IgD-negative memory B cell (primary cell): ENCODE measurements around the gene FCRL5. TPM values are rescaled to one million over a fixed set of nuclear protein-coding genes. Genes with fewer than 3 reads are reported as not detected.

ENCODE experiments used
- H3K27ac Mint-ChIP-seq, 3 donors: one replicate each; pipeline ENCODE4 v1.8.0; 2020 to 2022; ENCODE audit warnings: mild to moderate bottlenecking in 3 of 3, mixed read lengths in 3 of 3, moderate library complexity in 1 of 3
- H3K27me3 Mint-ChIP-seq: one replicate; pipeline ENCODE4 v1.8.0; 2021; ENCODE audit warnings: mixed read lengths
- H3K36me3 Mint-ChIP-seq: one replicate; pipeline ENCODE4 v1.8.0; 2020; ENCODE audit warnings: mild to moderate bottlenecking, mixed read lengths
- H3K4me1 Mint-ChIP-seq, 3 donors: one replicate each; pipeline ENCODE4 v1.8.0; 2020 to 2022; ENCODE audit warnings: mixed read lengths in 3 of 3, mild to moderate bottlenecking in 1 of 3
- H3K4me3 Mint-ChIP-seq, 4 donors: one replicate each; pipeline ENCODE4 v1.8.0; 2020 to 2022; ENCODE audit warnings: mild to moderate bottlenecking in 4 of 4, mixed read lengths in 4 of 4, moderate library complexity in 3 of 4
- H3K9me3 Mint-ChIP-seq, 3 donors: one replicate each; pipeline ENCODE4 v1.8.0; 2020 to 2021; ENCODE audit warnings: mixed read lengths in 3 of 3, mild to moderate bottlenecking in 1 of 3
- polyA plus RNA-seq: library from polyadenylated mRNA; unstranded; fragments of 300-500 nt; fragmentation: Illumina TruSeq; gene quantifications from one replicate; pipeline ENCODE4 v1.2.3, GENCODE V29; 2021

FCRL5 gene
- polyA plus RNA-seq = 26.5 TPM

DNA sequence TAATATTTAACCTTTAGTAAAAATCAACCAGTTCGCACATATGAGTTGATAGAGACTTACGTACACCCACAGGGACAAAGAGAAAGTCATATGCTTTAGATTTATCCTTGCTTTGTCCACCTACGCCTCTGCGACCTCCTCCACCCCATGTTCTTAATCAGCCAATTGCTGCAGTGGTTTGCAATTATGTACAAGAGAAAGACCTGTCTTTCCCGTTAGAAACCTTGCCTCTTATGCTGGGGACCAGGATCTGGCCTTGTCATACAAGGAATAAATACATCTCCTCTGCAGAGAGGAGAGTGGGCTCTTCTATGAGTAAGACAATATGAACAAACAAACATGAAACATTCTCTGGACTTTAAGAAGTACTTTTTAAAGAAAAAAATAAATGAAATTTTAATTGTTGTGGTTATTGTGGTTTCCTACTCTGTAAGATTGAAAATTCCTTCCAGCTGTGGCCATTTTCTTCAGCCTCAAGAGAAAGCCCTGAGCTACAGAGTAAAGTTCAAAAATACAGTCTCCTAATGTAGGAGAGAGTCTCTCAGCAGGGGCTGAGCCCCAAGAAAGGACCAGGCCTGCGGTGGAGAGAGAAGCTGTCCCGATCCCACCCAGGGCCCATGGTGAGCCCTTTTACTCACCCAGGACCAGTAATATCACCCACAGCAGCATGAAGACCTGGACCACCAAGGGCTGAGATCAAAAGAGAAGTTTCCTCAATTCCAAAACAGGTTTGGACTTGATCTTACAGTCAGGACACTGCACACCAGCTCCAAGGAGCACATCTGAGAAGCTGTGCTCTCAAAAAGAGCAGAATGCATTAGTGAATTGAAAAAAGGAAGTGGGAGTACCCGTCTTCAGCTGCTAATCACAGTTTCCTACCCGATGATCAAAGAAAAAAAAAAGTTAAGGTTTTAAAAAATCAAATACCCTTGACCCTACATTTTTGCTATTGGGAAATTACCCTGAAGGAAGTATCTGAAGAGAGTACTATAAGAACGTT is at the start of gene FCRL5:
TSS of gene FCRL5 (minus strand) at position 822 of the 1,000 bp plus-strand sequence. CDS start at position 669, 153 bp downstream.
- no peaks in the 10 kb centered on the region for H3K9me3 Mint-ChIP-seq
- no peaks in the 10 kb centered on the region for H3K27me3 Mint-ChIP-seq
- peaks cover 34 to 48% (median 38%) of the 10 kb centered on the region in 3 donors for H3K4me1 Mint-ChIP-seq
- peak within 1 kb of the TSS; percentile 85 to 95 (median 91) for H3K4me3 Mint-ChIP-seq
- H3K27ac Mint-ChIP-seq = peak within 1 kb of the TSS in 2 of 3 donors; percentile 25 to 48
- H3K36me3 Mint-ChIP-seq = peaks cover 2% of the 10 kb centered on the region

- H3K9me3 Mint-ChIP-seq = no peaks in the 10 kb centered on the region
- H3K36me3 Mint-ChIP-seq = no peaks in the 10 kb centered on the region
- no peak overlapping the region for H3K4me3 Mint-ChIP-seq
- H3K4me1 Mint-ChIP-seq = peaks cover 22 to 32% (median 26%) of the 10 kb centered on the region in 3 donors
- peaks cover 19% of the 10 kb centered on the region for H3K27me3 Mint-ChIP-seq
- H3K27ac Mint-ChIP-seq = no peak overlapping the region
Measured at GRCh38 chr1:157600236-157600635, 47.9 kb upstream of the FCRL5 start.

DNA sequence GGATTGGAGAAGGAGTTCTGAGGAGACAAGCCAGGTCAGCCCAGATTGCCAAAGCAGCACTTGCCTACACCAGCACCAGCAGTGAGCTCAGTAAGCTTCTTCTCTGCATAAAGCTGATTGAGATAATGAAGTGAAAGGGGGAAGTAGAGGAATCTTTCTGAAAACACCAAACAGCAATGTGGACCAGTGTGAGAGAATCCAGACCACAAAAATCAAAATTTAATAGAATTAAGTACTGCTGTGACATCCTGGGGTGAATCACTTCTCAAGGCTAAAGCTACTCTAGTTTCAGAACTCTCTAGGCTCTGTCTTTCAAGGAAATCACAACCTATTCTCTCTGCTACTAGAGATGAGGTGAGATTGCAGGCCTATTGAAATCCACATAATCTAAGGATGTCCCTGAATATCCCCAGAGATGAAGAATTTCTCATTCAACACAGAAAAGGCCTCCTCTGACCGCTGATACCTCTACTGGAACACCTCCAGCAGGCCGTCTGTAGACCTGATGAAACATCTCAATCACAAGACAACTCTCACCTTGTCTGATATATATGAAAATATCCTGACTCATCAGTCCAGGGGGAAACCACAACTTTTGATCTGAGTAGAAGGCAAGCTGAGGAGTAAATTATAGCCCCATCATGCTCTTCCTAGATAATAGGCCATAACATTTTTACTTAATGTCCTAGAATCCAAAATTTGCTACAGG is 45.8 kb upstream of the FCRL5 start, which contains the start of gene FCRL4:
TSS of gene FCRL4 (minus strand) at position 127 of the 709 bp plus-strand sequence. CDS start 141 bp downstream, outside the sequence.
- peaks cover 19% of the 10 kb centered on the region for H3K27me3 Mint-ChIP-seq
- no peak within 1 kb of the TSS for H3K27ac Mint-ChIP-seq

GRCh38 chr1:157596384-157596783 is 44.1 kb upstream of the FCRL5 start:
- peaks cover 17% of the 10 kb centered on the region for H3K27me3 Mint-ChIP-seq
- H3K4me3 Mint-ChIP-seq = peak overlapping the region in 2 of 4 donors; percentile 41 to 79
- H3K27ac Mint-ChIP-seq = no peak overlapping the region
- no peaks in the 10 kb centered on the region for H3K36me3 Mint-ChIP-seq
- peaks cover 0 to 3% (median 0%) of the 10 kb centered on the region in 3 donors for H3K9me3 Mint-ChIP-seq
- H3K4me1 Mint-ChIP-seq = peaks cover 24 to 34% (median 31%) of the 10 kb centered on the region in 3 donors

More for the DNA sequence above, 45.8 kb upstream of the FCRL5 start, which contains the start of gene FCRL4:
- no peaks in the 10 kb centered on the region for H3K9me3 Mint-ChIP-seq
- no peaks in the 10 kb centered on the region for H3K36me3 Mint-ChIP-seq
- peak within 1 kb of the TSS in 2 of 4 donors; percentile 31 to 71 for H3K4me3 Mint-ChIP-seq
- peaks cover 24 to 34% (median 29%) of the 10 kb centered on the region in 3 donors for H3K4me1 Mint-ChIP-seq

- H3K27me3 Mint-ChIP-seq = peaks cover 11% of the 10 kb centered on the region
- H3K36me3 Mint-ChIP-seq = no peaks in the 10 kb centered on the region
Measured at GRCh38 chr1:157595356-157595755, 43.0 kb upstream of the FCRL5 start.

GRCh38 chr1:157585984-157586383 is 33.7 kb upstream of the FCRL5 start:
- Mint-ChIP-seq H3K27me3 (no peaks in the 10 kb centered on the region), H3K9me3 (peaks cover 0 to 2% (median 0%) of the 10 kb centered on the region in 3 donors), H3K27ac (peak overlapping the region in 2 of 3 donors; percentile 4 to 29), H3K36me3 (no peaks in the 10 kb centered on the region), H3K4me3 (peak overlapping the region in 2 of 4 donors; percentile 69 to 76), H3K4me1 (peaks cover 36 to 39% (median 38%) of the 10 kb centered on the region in 3 donors)

More at GRCh38 chr1:157595356-157595755, 43.0 kb upstream of the FCRL5 start:
- Mint-ChIP-seq H3K4me3 (peak overlapping the region in 2 of 4 donors; percentile 74 to 79), H3K27ac (peak overlapping the region in 1 of 3 donors; percentile 88), H3K9me3 (peaks cover 0 to 3% (median 0%) of the 10 kb centered on the region in 3 donors), H3K4me1 (peaks cover 24 to 34% (median 31%) of the 10 kb centered on the region in 3 donors)

DNA sequence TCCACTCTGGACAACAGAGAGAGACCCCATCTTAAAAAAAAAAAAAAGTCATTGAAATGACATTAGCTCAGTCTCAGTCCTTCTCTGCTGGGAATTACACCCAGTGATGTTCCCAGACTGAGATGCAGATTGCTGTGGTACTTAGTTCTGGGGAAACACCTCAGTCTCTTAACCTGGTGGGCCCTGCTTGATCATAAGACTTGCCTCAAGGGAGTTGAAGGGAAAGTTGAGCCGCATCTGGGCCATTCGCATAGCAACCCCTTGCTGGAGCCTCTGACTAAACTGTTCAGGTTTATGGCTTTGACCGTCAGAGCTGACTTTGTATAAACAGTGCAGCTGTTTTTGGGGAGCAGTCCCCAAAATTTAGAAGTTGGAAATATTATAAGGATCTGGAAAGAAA is 32.2 kb upstream of the FCRL5 start:
- no peaks in the 10 kb centered on the region for H3K36me3 Mint-ChIP-seq
- H3K4me1 Mint-ChIP-seq = peaks cover 46 to 49% (median 46%) of the 10 kb centered on the region in 3 donors
- H3K27ac Mint-ChIP-seq = peak overlapping the region in 1 of 3 donors; percentile 71
- no peaks in the 10 kb centered on the region for H3K27me3 Mint-ChIP-seq
- H3K9me3 Mint-ChIP-seq = peaks cover 0 to 2% (median 0%) of the 10 kb centered on the region in 3 donors
- H3K4me3 Mint-ChIP-seq = peak overlapping the region in 2 of 4 donors; percentile 3 to 67

GRCh38 chr1:157580828-157581210 is 28.5 kb upstream of the FCRL5 start:
- peak overlapping the region in 1 of 4 donors; percentile 89 for H3K4me3 Mint-ChIP-seq

DNA sequence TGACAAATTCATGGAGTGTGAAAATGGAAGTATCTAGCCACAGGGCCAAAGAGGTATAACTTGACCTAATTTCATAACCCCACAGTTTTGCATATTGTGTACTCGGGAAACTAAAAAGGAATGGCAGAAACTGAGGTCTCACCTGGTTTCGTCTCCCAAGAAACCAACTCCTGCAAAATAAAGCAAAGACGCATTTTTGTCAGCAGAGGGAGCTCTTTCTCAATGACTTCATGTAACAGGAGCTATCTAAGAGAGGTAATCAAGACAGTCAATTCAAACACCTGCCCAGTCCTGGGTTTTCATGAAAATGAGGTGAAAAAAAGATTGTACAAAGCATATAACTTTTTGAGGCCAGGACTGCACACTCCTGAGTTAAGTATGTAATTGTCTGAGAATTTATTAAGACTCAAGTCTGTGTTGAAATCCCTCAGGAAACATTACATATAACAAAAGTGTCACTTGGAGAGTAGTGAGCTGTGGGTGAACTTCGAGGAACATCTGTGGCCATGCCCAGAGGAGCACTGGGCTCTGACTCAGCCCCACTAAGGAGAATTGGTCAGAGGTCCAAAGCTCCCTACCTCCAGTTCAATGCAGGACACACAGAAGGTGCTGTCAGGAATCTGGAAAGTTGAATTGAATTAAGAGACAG is 28.0 kb upstream of the FCRL5 start:
- H3K4me3 Mint-ChIP-seq = no peak overlapping the region
- H3K9me3 Mint-ChIP-seq = peaks cover 0 to 2% (median 0%) of the 10 kb centered on the region in 3 donors
- no peaks in the 10 kb centered on the region for H3K27me3 Mint-ChIP-seq
- H3K4me1 Mint-ChIP-seq = peaks cover 45 to 47% (median 46%) of the 10 kb centered on the region in 3 donors
- no peaks in the 10 kb centered on the region for H3K36me3 Mint-ChIP-seq
- no peak overlapping the region for H3K27ac Mint-ChIP-seq

More at GRCh38 chr1:157580828-157581210, 28.5 kb upstream of the FCRL5 start:
- no peaks in the 10 kb centered on the region for H3K27me3 Mint-ChIP-seq
- H3K4me1 Mint-ChIP-seq = peaks cover 46 to 47% (median 46%) of the 10 kb centered on the region in 3 donors
- H3K27ac Mint-ChIP-seq = no peak overlapping the region
- H3K36me3 Mint-ChIP-seq = no peaks in the 10 kb centered on the region
- peaks cover 0 to 2% (median 0%) of the 10 kb centered on the region in 3 donors for H3K9me3 Mint-ChIP-seq

GRCh38 chr1:157577420-157577819 is 25.1 kb upstream of the FCRL5 start:
- Mint-ChIP-seq H3K4me1 (peaks cover 39 to 45% (median 41%) of the 10 kb centered on the region in 3 donors), H3K4me3 (no peak overlapping the region), H3K27me3 (no peaks in the 10 kb centered on the region), H3K27ac (no peak overlapping the region), H3K36me3 (no peaks in the 10 kb centered on the region), H3K9me3 (no peaks in the 10 kb centered on the region)

- Mint-ChIP-seq H3K4me3 (peak overlapping the region in 3 of 4 donors; percentile 24 to 80 (median 44)), H3K4me1 (peaks cover 24 to 32% (median 28%) of the 10 kb centered on the region in 3 donors), H3K9me3 (no peaks in the 10 kb centered on the region), H3K36me3 (no peaks in the 10 kb centered on the region), H3K27me3 (no peaks in the 10 kb centered on the region), H3K27ac (peak overlapping the region in 1 of 3 donors; percentile 3)
Measured at GRCh38 chr1:157575744-157576143, 23.4 kb upstream of the FCRL5 start.

DNA sequence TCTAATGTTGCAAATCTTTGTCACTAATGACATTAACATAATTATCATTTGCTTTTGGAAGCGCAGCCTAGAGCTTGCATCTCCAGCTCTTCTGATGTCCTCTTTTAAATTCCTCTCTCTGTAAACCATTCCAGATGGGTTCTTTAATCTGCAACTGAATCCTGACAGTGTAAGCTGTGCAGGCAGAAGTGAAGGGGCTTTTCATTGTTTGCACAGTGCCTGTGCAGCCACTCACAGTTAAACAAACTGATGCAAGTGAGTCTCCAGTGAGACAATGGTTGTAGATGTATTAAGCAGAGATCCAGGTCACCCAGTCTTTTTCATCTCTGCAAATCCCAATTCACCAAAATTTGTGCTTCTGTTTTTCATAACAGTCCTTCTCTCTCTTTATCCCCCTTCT is 22.5 kb upstream of the FCRL5 start:
- H3K4me3 Mint-ChIP-seq = peak overlapping the region in 1 of 4 donors; percentile 25
- H3K9me3 Mint-ChIP-seq = no peaks in the 10 kb centered on the region
- H3K27ac Mint-ChIP-seq = no peak overlapping the region
- H3K36me3 Mint-ChIP-seq = no peaks in the 10 kb centered on the region
- H3K4me1 Mint-ChIP-seq = peaks cover 15 to 24% (median 20%) of the 10 kb centered on the region in 3 donors
- no peaks in the 10 kb centered on the region for H3K27me3 Mint-ChIP-seq

- Mint-ChIP-seq H3K36me3 (peaks cover 2% of the 10 kb centered on the region), H3K27ac (peak overlapping the region; percentile 48 to 90 (median 82)), H3K4me3 (peak overlapping the region; percentile 42 to 79 (median 62)), H3K9me3 (no peaks in the 10 kb centered on the region), H3K4me1 (peaks cover 67 to 72% (median 68%) of the 10 kb centered on the region in 3 donors), H3K27me3 (no peaks in the 10 kb centered on the region)
Measured at GRCh38 chr1:157566484-157567300, 14.4 kb upstream of the FCRL5 start.
